Mammary epithelial cell (primary cell): Measurements from ENCODE around the gene HUS1B.

ENCODE experiments used
- CTCF ChIP-seq, 2 donors: IDR thresholded peaks in 1 of 2; conservative IDR thresholded peaks in 1 of 2; 2 replicates each; pipeline ENCODE4 v1.5.1; 2011 to 2012; ENCODE audit warnings: inconsistent platforms in 2 of 2, low read length in 2 of 2, mild to moderate bottlenecking in 2 of 2, control low read depth in 1 of 2, low read depth in 1 of 2; ENCODE audit not compliant: insufficient read depth in 1 of 2; ENCODE audit errors: extremely low read depth in 1 of 2
- EZH2 ChIP-seq: IDR thresholded peaks from 2 replicates; pipeline ENCODE4 v1.6.1; 2012; ENCODE audit warnings: low read length, inconsistent platforms, borderline replicate concordance

GRCh38 chr6:657743-658142, 843 bp upstream of the HUS1B start:
- no peak for TF ChIP-seq CTCF (conservative IDR thresholded peaks at IDR 0.05 in 1 of 2, IDR thresholded peaks at IDR 0.05 in 1 of 2; ENCODE audit: extremely low read depth in 1 of 2, insufficient read depth in 1 of 2, low read depth in 1 of 2, low read length in 2 of 2)
- no peak for TF ChIP-seq EZH2
